K562 (cell line): Measurements from ENCODE around the gene KDM4C. TPM values are rescaled to one million over a fixed set of nuclear protein-coding genes. Genes with fewer than 3 reads are reported as not detected.

Experiments used
- ARID3B ChIP-seq: fragments of 250-450 bp; sonication (Bioruptor Pico); IDR thresholded peaks from 2 replicates; pipeline ENCODE4 v1.4.0; 2020; ENCODE audit warnings: borderline replicate concordance
- GTF2F1 ChIP-seq: IDR thresholded peaks from 2 replicates; pipeline ENCODE4 v1.6.1; 2011; ENCODE audit warnings: low read depth, low read length, improper control_type of control experiment
- PREB ChIP-seq: sonication (generic); formaldehyde crosslinking; IDR thresholded peaks from 2 replicates; pipeline ENCODE4 v1.8.1; 2023; ENCODE audit warnings: mild to moderate bottlenecking, missing genetic modification reagents
- SNRNP70 ChIP-seq: fragments of 200-400 bp; formaldehyde crosslinking; optimal IDR thresholded peaks from 2 replicates; pipeline ENCODE3; 2017; ENCODE audit warnings: low read depth, low read length
- UBTF ChIP-seq, 2 experiments: IDR thresholded peaks; 2 replicates each; pipeline ENCODE4 v1.6.1; 2012; ENCODE audit warnings: improper control_type of control experiment in 2 of 2, low read depth in 2 of 2, low read length in 2 of 2, borderline replicate concordance in 1 of 2
- ZEB2 ChIP-seq: fragments of 450-650 bp; IDR thresholded peaks from 2 replicates; pipeline ENCODE4 v1.6.1; 2016
- ZNF398 ChIP-seq: fragments of 250-450 bp; sonication (Bioruptor Pico); IDR thresholded peaks from 2 replicates; pipeline ENCODE4 v1.8.0; 2021; ENCODE audit warnings: moderate library complexity, mild to moderate bottlenecking, inconsistent platforms
- polyA plus RNA-seq, 8 experiments: library from polyadenylated mRNA; depleted of rRNA in 4 of 8; stranded (reverse) in 5 of 8; unstranded in 3 of 8; fragments of >200 nt; fragmentation: Nextera tagmentation in 2 of 8; fragmentation: Illumina TruSeq in 1 of 8; extraction: Ambion mirVana in 2 of 8; extraction: Trizol in 1 of 8; gene quantifications; 2 replicates each; pipeline versions ENCODE4 v1.2.1 to v1.2.3, GENCODE V29; 2011 to 2014; ENCODE audit warnings: inconsistent platforms in 1 of 8, missing spikeins in 1 of 8
- total RNA-seq, 7 experiments: library from RNA; depleted of rRNA in 6 of 7; stranded (reverse); fragments of >200 nt in 6 of 7; fragmentation: Illumina TruSeq in 2 of 7; extraction: Trizol in 2 of 7; gene quantifications; 2 replicates each; pipeline versions ENCODE4 v1.2.1 to v1.2.3, GENCODE V29; 2011 to 2021; ENCODE audit warnings: low replicate concordance in 1 of 7

The KDM4C gene
- total and polyA plus RNA-seq, 9 of the 15 experiments (the other 6 are each of a cell fraction or from before 2014, with no cell fraction given) = 5.4 to 17.0 (median 12.6) TPM

GRCh38 chr9:7150153-7150890, 392.5 kb downstream of the KDM4C start (continued):
- TF ChIP-seq ARID3B (CRISPR knock-in tag) = no peak
- TF ChIP-seq GTF2F1 = no peak
- TF ChIP-seq PREB (CRISPR knock-in tag) = no peak
- TF ChIP-seq ZNF398 (CRISPR knock-in tag) = no peak
- no peak for TF ChIP-seq UBTF (IDR thresholded peaks at IDR 0.05; ENCODE audit: borderline replicate concordance in 1 of 2, low read depth in 2 of 2, low read length in 2 of 2)
- no peak for TF ChIP-seq ZEB2
- no peak for TF ChIP-seq SNRNP70
